ENCODE data around the gene ZBTB25.

The ZBTB25 gene

DNA sequence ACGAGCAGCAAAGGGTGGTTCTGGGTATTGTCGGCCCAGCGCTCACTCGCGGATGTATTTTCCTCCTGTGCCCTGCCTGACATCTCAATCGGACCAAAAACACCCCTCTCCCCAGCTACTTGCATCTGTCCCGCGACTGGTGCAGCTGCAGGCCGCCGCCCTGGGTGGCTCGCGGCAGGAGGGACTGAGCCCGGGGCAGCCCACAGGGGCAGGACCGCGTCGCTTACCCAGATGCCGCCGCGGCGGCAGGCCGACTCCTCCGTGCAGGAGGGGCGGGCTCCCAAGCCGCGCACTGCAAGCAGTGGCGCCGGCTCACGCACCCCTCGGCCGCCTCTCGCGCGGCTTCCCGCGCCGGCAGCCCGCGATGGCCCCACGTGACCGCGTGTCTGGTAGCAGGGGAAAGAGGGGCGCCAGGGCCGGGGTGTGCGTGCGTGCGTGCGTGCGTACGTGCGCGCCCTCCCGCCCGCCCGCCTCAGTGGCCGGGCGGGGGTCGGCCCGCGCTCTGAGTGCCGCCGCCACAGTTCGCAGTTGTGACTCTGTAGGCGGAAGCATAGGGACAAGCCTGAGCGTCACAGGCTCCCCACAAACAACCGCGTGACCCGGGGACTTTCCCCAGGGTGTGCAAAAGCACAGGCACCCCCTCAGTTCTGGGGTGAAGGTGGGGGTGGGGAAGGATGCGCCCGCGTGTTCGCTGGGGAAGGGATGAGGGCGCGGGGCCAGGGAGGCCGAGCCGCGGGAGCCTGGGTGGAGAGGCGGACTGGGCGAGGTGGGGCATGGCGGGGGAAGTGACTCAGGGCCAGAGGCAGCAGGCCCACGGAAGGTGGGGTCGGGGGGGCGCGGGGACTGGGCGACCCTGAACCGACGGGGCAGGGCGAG is at the start of gene ZBTB25:
ZBTB25 (minus strand) TSS at position 405 of the 876 bp plus-strand sequence. CDS start 13,305 bp downstream, outside the sequence.
- no peak for TF ChIP-seq CTCF (IDR thresholded peaks at IDR 0.05)

DNA sequence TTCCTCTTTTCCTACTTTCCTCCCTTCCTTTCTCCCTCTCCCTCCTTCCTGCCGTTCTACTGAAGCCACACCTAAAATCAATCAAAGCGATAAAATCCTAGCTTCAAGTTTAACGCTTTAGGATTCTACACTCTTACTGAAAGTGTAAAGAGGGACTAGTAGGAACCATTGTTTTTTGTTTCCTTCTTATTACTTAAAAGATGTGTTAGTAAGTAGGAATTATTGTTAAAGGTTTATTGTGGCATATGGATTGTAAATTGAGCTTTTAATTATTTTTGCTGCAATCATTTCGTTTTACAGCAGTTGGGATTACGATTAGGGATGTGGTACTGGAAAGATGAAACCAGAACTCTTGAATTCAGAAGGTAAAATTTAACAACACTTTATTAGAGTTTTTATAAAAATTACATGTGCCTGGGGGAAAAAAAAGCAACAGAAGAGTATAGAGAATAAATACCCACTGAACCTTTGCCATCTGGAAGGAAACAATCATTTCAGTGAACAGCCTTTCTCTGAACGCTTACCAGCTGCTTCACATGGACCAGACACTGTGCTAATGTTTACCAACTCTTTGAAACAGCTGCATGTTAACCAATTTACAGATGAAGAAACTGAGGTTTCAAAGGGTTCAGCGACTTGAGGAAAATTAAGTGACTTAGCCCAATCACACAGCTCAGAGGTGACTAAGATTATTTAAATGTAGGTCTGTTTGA is 47.1 kb upstream of the ZBTB25 start:
- TF ChIP-seq CTCF (IDR thresholded peaks at IDR 0.05) = no peak

- no peak for TF ChIP-seq CTCF (IDR thresholded peaks at IDR 0.05)
These were observed 46.4 kb upstream of the ZBTB25 start, which contains the start of gene PPP1R36 for GRCh38 chr14:64549791-64550620. PPP1R36 (plus strand) TSS chr14:64549961; CDS start chr14:64549998, 37 bp downstream.

- TF ChIP-seq CTCF (IDR thresholded peaks at IDR 0.05) = no peak
These were observed 45.4 kb upstream of the ZBTB25 start for GRCh38 chr14:64549016-64549415.

GRCh38 chr14:64544607-64545312 is 41.1 kb upstream of the ZBTB25 start:
- TF ChIP-seq CTCF (IDR thresholded peaks at IDR 0.05) = no peak

DNA sequence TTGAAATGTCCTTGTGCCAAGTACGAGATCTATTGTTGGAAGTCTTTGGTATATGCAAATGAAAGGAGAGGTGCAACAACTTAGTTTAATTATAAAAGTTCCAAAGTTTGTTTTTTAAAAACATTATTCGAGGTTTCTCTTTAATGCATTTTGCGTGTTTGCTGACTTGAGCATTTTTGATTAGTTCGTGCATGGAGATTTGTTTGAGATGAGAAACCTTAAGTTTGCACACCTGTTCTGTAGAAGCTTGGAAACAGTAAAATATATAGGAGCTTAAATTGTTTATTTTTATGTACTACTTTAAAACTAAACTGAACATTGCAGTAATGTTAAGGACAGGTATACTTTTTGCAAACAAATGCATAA is 39.2 kb upstream of the ZBTB25 start:
- TF ChIP-seq CTCF (IDR thresholded peaks at IDR 0.05) = no peak
